Endothelial cell of umbilical vein (primary cell): ENCODE results near the gene PKDCC. TPM values are rescaled to one million over a fixed set of nuclear protein-coding genes. Genes with fewer than 3 reads are reported as not detected.

Experiments used
- BruUV-seq: library from RNA; stranded (reverse); fragments of 400-500 nt; replicated peaks from 2 replicates; lab custom pipeline; 2021; lab: Mats Ljungman, UMichigan
- CTCF ChIA-PET: fragments of 300-600, 350-600 bp; sonication (Branson Sonifier 250); formaldehyde crosslinking; loops from one replicate; lab custom pipeline; 2021; ENCODE audit warnings: antibody characterized with exemption, inconsistent platforms; lab: Charles Lee
- POLR2A ChIA-PET: fragments of 300-600, 350-600 bp; sonication (Branson Sonifier 250); formaldehyde crosslinking; loops from one replicate; lab custom pipeline; 2021; ENCODE audit warnings: antibody characterized with exemption, inconsistent platforms; lab: Charles Lee
- DNase-seq: peaks from one replicate; pipeline ENCODE4 v3.0.0-alpha.2; 2011; ENCODE audit warnings: low read depth, low spot score
- FAIRE-seq: peaks from 2 replicates; lab custom pipeline; 2011; peaks lifted over from hg19 to GRCh38; lab: Jason Lieb, UNC
- H2AFZ ChIP-seq: 2 replicates; pipeline ENCODE4 v1.6.0; 2012; ENCODE audit warnings: low read depth, low read length, control low read depth, inconsistent platforms
- H3K27ac ChIP-seq: 2 replicates; pipeline ENCODE4 v1.5.1; 2011; ENCODE audit warnings: low read depth, mild to moderate bottlenecking, control low read depth, low read length, moderate library complexity; ENCODE audit not compliant: insufficient read depth
- H3K27me3 ChIP-seq, 2 experiments: 2 replicates each; pipeline versions ENCODE4 v1.6.0 to v1.6.1; 2011; ENCODE audit warnings: low read length in 2 of 2, mixed read lengths in 1 of 2; ENCODE audit not compliant: control insufficient read depth in 2 of 2, insufficient read depth in 2 of 2
- H3K36me3 ChIP-seq, 2 experiments: 2 replicates in 1 of 2; 3 replicates in 1 of 2; pipeline ENCODE4 v1.5.1; 2011; ENCODE audit warnings: low read length in 2 of 2, mild to moderate bottlenecking in 1 of 2, moderate library complexity in 1 of 2; ENCODE audit not compliant: control insufficient read depth in 2 of 2, insufficient read depth in 2 of 2; ENCODE audit errors: extremely low read depth in 1 of 2
- H3K4me1 ChIP-seq: 3 replicates; pipeline ENCODE4 v1.5.1; 2011; ENCODE audit warnings: mild to moderate bottlenecking, low read length; ENCODE audit not compliant: control insufficient read depth, insufficient read depth; ENCODE audit errors: extremely low read depth
- H3K4me2 ChIP-seq: 2 replicates; pipeline ENCODE4 v1.6.1; 2011; ENCODE audit warnings: low read length, control low read depth, mixed read lengths; ENCODE audit not compliant: insufficient read depth
- H3K4me3 ChIP-seq, 3 experiments: fragments of 200-600 bp in 1 of 3; sonication (generic), shearing (Covaris generic) in 1 of 3; replicated peaks in 1 of 3; 2 replicates each; pipeline ENCODE4 v1.5.1; 2011 to 2016; ENCODE audit warnings: control low read depth in 3 of 3, low read length in 3 of 3, mild to moderate bottlenecking in 2 of 3, inconsistent platforms in 1 of 3, low read depth in 1 of 3, moderate library complexity in 1 of 3; ENCODE audit not compliant: insufficient read depth in 1 of 3
- H3K79me2 ChIP-seq: 2 replicates; pipeline ENCODE4 v1.6.0; 2012; ENCODE audit warnings: low read length, inconsistent platforms; ENCODE audit not compliant: control insufficient read depth, insufficient read depth
- H3K9ac ChIP-seq: replicated peaks from 2 replicates; pipeline ENCODE3; 2011; ENCODE audit warnings: low read length, control low read depth; ENCODE audit not compliant: insufficient read depth; ENCODE audit errors: extremely low read depth
- H3K9me1 ChIP-seq: replicated peaks from 3 replicates; pipeline ENCODE4 v1.6.0; 2011; ENCODE audit warnings: mild to moderate bottlenecking, low read length; ENCODE audit not compliant: control insufficient read depth, insufficient read depth; ENCODE audit errors: extremely low read depth
- H3K9me3 ChIP-seq: replicated peaks from 2 replicates; pipeline ENCODE4 v1.5.1; 2012; ENCODE audit warnings: low read length, inconsistent platforms; ENCODE audit not compliant: control insufficient read depth, insufficient read depth
- H4K20me1 ChIP-seq: replicated peaks from 2 replicates; pipeline ENCODE3; 2011; ENCODE audit warnings: mild to moderate bottlenecking, low read length; ENCODE audit not compliant: control insufficient read depth, insufficient read depth; ENCODE audit errors: extremely low read depth
- GATA2 ChIP-seq: IDR thresholded peaks from 2 replicates; pipeline ENCODE4 v1.7.0; 2011; ENCODE audit warnings: low read depth, mild to moderate bottlenecking, moderate library complexity, mixed read lengths, low read length; ENCODE audit not compliant: insufficient read length, insufficient read depth
- dilution Hi-C: fragments of 300-500 bp; cut with MboI; formaldehyde crosslinking; loops from one replicate; pipeline ENCODE4 v1.15.0; 2019; ENCODE audit warnings: low sequenced_read_pairs; ENCODE audit not compliant: extremely low pct_ligation_motif_present
- intact Hi-C: fragments of 100-400 bp; cut with micrococcal nuclease; formaldehyde crosslinking; loops from one replicate; pipeline ENCODE4 v1.10.0; 2022
- polyA plus RNA-seq, 4 experiments: library from polyadenylated mRNA; depleted of rRNA in 3 of 4; stranded (reverse) in 3 of 4; unstranded in 1 of 4; fragments of >200 nt; gene quantifications; 2 replicates each; pipeline versions ENCODE4 v1.2.1 to v1.2.3, GENCODE V29; 2011 to 2012; ENCODE audit warnings: missing spikeins in 1 of 4
- total RNA-seq: library from RNA; stranded (reverse); gene quantifications from 2 replicates; pipeline ENCODE4 v1.2.3, GENCODE V29; 2021
- TF ChIP-seq, protein P1 (sequence below), 2 donors: IDR thresholded peaks; 1 replicate in 1 of 2; 2 replicates in 1 of 2; pipeline ENCODE4 v1.5.1; 2011; ENCODE audit warnings: low read length in 2 of 2, mild to moderate bottlenecking in 2 of 2, moderate library complexity in 2 of 2, control low read depth in 1 of 2, inconsistent platforms in 1 of 2, low read depth in 1 of 2; ENCODE audit not compliant: insufficient read depth in 1 of 2; ENCODE audit errors: extremely low read depth in 1 of 2

The PKDCC gene
- total and polyA plus RNA-seq, 2 donors (not counting 3 experiments of a cell fraction or from before 2014, with no cell fraction given) = 3.0 to 5.9 TPM

- POLR2A ChIA-PET = no interaction called here
- DNase-seq = peak; percentile 75
- FAIRE-seq = peak; percentile 79
Observed at GRCh38 chr2:42095923-42096408, 48.1 kb downstream of the PKDCC start.

More at GRCh38 chr2:42095923-42096408, 48.1 kb downstream of the PKDCC start:
- Histone ChIP-seq H3K4me3 (no peak overlapping the region), H3K27ac (no peak overlapping the region), H3K36me3 (no peaks in the 10 kb centered on the region), H2AFZ (no peak overlapping the region), H3K4me2 (no peak overlapping the region), H3K9ac (no peak overlapping the region), H3K79me2 (no peaks in the 10 kb centered on the region), H3K9me1 (no peaks in the 10 kb centered on the region), H3K9me3 (no peaks in the 10 kb centered on the region), H3K4me1 (peaks cover 10% of the 10 kb centered on the region), H3K27me3 (no peaks in the 10 kb centered on the region), H4K20me1 (no peaks in the 10 kb centered on the region)
- CTCF ChIA-PET = interaction anchor here (0.7 to 12.9 kb wide), 31 partner anchors 8 to 267 kb away, joined by 3 to 369 read pairs (median 4); partner anchors contain the start of gene COX7A2L
- TF ChIP-seq, protein P1, sequence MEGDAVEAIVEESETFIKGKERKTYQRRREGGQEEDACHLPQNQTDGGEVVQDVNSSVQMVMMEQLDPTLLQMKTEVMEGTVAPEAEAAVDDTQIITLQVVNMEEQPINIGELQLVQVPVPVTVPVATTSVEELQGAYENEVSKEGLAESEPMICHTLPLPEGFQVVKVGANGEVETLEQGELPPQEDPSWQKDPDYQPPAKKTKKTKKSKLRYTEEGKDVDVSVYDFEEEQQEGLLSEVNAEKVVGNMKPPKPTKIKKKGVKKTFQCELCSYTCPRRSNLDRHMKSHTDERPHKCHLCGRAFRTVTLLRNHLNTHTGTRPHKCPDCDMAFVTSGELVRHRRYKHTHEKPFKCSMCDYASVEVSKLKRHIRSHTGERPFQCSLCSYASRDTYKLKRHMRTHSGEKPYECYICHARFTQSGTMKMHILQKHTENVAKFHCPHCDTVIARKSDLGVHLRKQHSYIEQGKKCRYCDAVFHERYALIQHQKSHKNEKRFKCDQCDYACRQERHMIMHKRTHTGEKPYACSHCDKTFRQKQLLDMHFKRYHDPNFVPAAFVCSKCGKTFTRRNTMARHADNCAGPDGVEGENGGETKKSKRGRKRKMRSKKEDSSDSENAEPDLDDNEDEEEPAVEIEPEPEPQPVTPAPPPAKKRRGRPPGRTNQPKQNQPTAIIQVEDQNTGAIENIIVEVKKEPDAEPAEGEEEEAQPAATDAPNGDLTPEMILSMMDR (IDR thresholded peaks at IDR 0.05; ENCODE audit: extremely low read depth in 1 of 2, insufficient read depth in 1 of 2, low read depth in 1 of 2, low read length in 2 of 2) = peak; percentile 50 to 52
- TF ChIP-seq GATA2 = no peak
- no TSS peak for BruUV-seq
- dilution Hi-C loops = loop anchor here (25.0 kb wide), 1 partner anchor 234 kb away; no protein-coding TSS in a partner anchor
- intact Hi-C loops = loop anchor here (1.0 to 5.0 kb wide), 7 partner anchors 73 to 567 kb away; partner anchors contain the start of genes COX7A2L and EML4
